ENCODE data around the gene GMIP.
"Not testable (repeated sequence)": the region's sequence is repeated elsewhere in the genome, so short reads cannot be mapped to it uniquely, and the experiment has no call there.

DNA sequence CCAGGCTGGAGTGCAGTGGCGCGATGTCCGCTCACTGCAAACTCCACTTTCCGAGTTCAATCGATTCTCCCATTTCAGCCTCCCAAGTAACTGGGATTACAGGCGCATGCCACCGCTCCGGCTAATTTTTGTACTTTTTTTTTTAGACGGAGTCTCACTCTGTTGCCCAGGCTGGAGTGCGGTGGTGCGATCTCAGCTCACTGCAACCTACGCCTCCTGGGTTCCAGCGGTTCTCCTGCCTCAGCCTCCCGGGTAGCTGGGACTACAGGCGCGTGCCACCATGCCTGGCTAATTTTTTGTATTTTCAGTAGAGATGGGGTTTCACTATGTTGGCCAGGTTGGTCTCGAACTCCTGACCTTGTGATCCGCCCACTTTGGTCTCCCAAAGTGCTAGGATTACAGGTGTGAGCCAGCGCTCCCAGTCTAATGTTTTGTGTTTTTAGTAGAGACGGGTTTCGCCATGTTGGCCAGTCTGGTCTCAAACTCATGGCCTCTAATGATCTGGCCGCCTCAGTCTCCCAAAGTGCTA is 22.0 kb upstream of the GMIP start:
- not testable (repeated sequence) for TF ChIP-seq CTCF (conservative IDR thresholded peaks at IDR 0.05; ENCODE audit: low read length); EZH2phosphoT487 (IDR thresholded peaks at IDR 0.05; ENCODE audit: borderline replicate concordance, low read depth, low read length)

All from OCI-LY7 (cell line).